Esophagus muscularis mucosa (tissue), 3 donors: ENCODE results near the gene GXYLT1.

Experiments
- POLR2A ChIP-seq: fragments of 450-650 bp; IDR thresholded peaks from one replicate; pipeline ENCODE4 v1.6.1; 2017; ENCODE audit warnings: antibody characterized with exemption, moderate library complexity, mild to moderate bottlenecking, low read depth
- POLR2AphosphoS5 ChIP-seq, 2 donors: sonication (generic); formaldehyde crosslinking; IDR thresholded peaks; one replicate each; pipeline ENCODE4 v1.6.1; 2017; ENCODE audit warnings: antibody characterized with exemption in 2 of 2
- TF ChIP-seq, protein P1 (sequence below), 3 experiments: fragments of 200-600 bp in 2 of 3; fragments of 450-650 bp in 1 of 3; sonication (generic) in 2 of 3; IDR thresholded peaks; one replicate each; pipeline ENCODE4 v1.5.1; 2017 to 2019; ENCODE audit warnings: antibody characterized with exemption in 3 of 3, mild to moderate bottlenecking in 2 of 3, moderate library complexity in 1 of 3

DNA sequence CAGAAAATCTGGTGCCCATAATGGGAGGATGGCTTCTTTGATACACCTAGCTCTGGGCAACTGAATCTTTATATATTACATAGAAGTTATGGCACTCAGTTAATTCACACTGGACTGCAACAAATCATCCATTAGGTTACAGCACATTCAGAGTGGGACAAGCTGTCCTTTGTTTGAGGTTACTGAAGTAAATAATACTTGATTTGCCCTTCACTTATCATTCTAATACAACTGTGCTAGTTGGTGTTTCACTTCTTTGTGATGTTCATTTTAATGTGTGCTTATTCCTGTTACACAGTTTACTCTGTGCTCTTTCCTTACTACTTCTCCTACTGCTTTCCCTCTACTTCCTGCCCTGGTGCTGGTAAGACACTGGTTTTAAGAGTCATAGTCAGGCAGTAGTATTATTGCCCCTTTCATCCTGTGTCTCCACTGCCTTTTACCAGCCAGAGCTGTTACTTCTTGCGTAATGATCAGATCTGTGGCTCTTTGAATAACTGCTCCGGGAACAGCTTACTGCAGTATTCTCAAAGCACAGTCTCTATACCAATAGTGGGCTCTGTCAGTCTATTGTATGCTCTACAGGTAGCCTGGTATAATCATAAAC, 36.4 kb upstream of the GXYLT1 start:
- TF ChIP-seq POLR2A (no peak), POLR2AphosphoS5 (IDR thresholded peaks at IDR 0.05) (no peak)
- TF ChIP-seq, protein P1, sequence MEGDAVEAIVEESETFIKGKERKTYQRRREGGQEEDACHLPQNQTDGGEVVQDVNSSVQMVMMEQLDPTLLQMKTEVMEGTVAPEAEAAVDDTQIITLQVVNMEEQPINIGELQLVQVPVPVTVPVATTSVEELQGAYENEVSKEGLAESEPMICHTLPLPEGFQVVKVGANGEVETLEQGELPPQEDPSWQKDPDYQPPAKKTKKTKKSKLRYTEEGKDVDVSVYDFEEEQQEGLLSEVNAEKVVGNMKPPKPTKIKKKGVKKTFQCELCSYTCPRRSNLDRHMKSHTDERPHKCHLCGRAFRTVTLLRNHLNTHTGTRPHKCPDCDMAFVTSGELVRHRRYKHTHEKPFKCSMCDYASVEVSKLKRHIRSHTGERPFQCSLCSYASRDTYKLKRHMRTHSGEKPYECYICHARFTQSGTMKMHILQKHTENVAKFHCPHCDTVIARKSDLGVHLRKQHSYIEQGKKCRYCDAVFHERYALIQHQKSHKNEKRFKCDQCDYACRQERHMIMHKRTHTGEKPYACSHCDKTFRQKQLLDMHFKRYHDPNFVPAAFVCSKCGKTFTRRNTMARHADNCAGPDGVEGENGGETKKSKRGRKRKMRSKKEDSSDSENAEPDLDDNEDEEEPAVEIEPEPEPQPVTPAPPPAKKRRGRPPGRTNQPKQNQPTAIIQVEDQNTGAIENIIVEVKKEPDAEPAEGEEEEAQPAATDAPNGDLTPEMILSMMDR (IDR thresholded peaks at IDR 0.05), result no peak
